A673 (cell line): ENCODE data around the gene ANKRD18A. TPM values are rescaled to one million over a fixed set of nuclear protein-coding genes. Genes with fewer than 3 reads are reported as not detected.

Source experiments
- Bru-seq: library from RNA; stranded (reverse); fragments of 400-500 nt; gene quantifications from one replicate; lab custom pipeline; 2021; lab: Mats Ljungman, UMichigan
- BruChase-seq, 2 experiments: library from RNA; stranded (reverse); fragments of 400-500 nt; gene quantifications; one replicate each; lab custom pipeline; 2021; lab: Mats Ljungman, UMichigan
- BruUV-seq: library from RNA; stranded (reverse); fragments of 400-500 nt; replicated peaks from 2 replicates; lab custom pipeline; 2021; lab: Mats Ljungman, UMichigan
- CTCF ChIA-PET: fragments of 300-600 bp; sonication (Branson Sonifier 250); formaldehyde crosslinking; loops from one replicate; lab custom pipeline; 2022; ENCODE audit warnings: antibody characterized with exemption; lab: Charles Lee
- POLR2A ChIA-PET: fragments of 300-600 bp; sonication (Branson Sonifier 250); formaldehyde crosslinking; loops from one replicate; lab custom pipeline; 2022; ENCODE audit warnings: antibody characterized with exemption; ENCODE audit not compliant: low non-redundant PET; lab: Charles Lee
- DNase-seq: peaks from one replicate; pipeline ENCODE4 v3.0.0-alpha.2; 2015; ENCODE audit warnings: low spot score
- H3K27ac ChIP-seq: fragments of 200-600 bp; sonication (generic); 2 replicates; pipeline ENCODE4 v1.5.1; 2016; ENCODE audit warnings: mixed run types, low read depth, mild to moderate bottlenecking, mixed read lengths, antibody characterized with exemption, low read length; ENCODE audit not compliant: poor library complexity, severe bottlenecking
- H3K27me3 ChIP-seq: fragments of 200-600 bp; sonication (generic); replicated peaks from 2 replicates; pipeline ENCODE4 v1.6.1; 2017; ENCODE audit warnings: mixed run types, low read depth, mild to moderate bottlenecking, mixed read lengths, antibody characterized with exemption, low read length; ENCODE audit not compliant: insufficient read depth, poor library complexity
- H3K36me3 ChIP-seq: fragments of 200-600 bp; sonication (generic); 2 replicates; pipeline ENCODE4 v1.6.1; 2016; ENCODE audit warnings: mixed run types, mild to moderate bottlenecking, mixed read lengths, antibody characterized with exemption, low read length; ENCODE audit not compliant: insufficient read depth, poor library complexity, severe bottlenecking
- H3K4me1 ChIP-seq: fragments of 200-600 bp; sonication (generic); 2 replicates; pipeline ENCODE4 v1.6.1; 2017; ENCODE audit warnings: mixed run types, mild to moderate bottlenecking, mixed read lengths, antibody characterized with exemption, low read length; ENCODE audit not compliant: insufficient read depth, poor library complexity, severe bottlenecking
- H3K4me3 ChIP-seq: fragments of 200-600 bp; sonication (generic); 2 replicates; pipeline ENCODE4 v1.5.1; 2016; ENCODE audit warnings: low read depth, mixed run types, mild to moderate bottlenecking, mixed read lengths, low read length; ENCODE audit not compliant: poor library complexity, severe bottlenecking
- H3K9me3 ChIP-seq: fragments of 200-600 bp; sonication (generic); 2 replicates; pipeline ENCODE4 v1.6.1; 2016; ENCODE audit warnings: mixed run types, low read depth, mild to moderate bottlenecking, mixed read lengths, antibody characterized with exemption, low read length; ENCODE audit not compliant: poor library complexity, severe bottlenecking
- CTCF ChIP-seq: fragments of 300-800, 200-600 bp; sonication (generic); conservative IDR thresholded peaks from 2 replicates; pipeline ENCODE4 v1.5.1; 2017; ENCODE audit warnings: low read depth, mild to moderate bottlenecking, antibody characterized with exemption, low read length, moderate library complexity, mixed read lengths
- EZH2 ChIP-seq: fragments of 200-600 bp; sonication (generic); IDR thresholded peaks from 2 replicates; pipeline ENCODE4 v1.6.1; 2017; ENCODE audit warnings: borderline replicate concordance, low read depth, mild to moderate bottlenecking, mixed read lengths, antibody characterized with exemption, low read length; ENCODE audit not compliant: poor library complexity, severe bottlenecking
- intact Hi-C: fragments of 100-400 bp; cut with micrococcal nuclease; formaldehyde crosslinking; loops from one replicate; pipeline ENCODE4 v1.10.0; 2022; ENCODE audit not compliant: unreplicated experiment
- long read RNA-seq: library from polyadenylated mRNA; stranded (forward); transcript quantifications from one replicate; pipeline ENCODE4 v2.0.0, GENCODE V29; 2022
- total RNA-seq: library from RNA; stranded (reverse); gene quantifications from 2 replicates; pipeline ENCODE4 v1.2.3, GENCODE V29; 2021

Gene ANKRD18A
- total RNA-seq, result not detected in 2 replicates
- not detected for Bru-seq, nascent RNA
- BruChase-seq, experiment 1, labeled RNA remaining after a 2-hour chase, result percentile 7 among the genes with signal in this experiment
- BruChase-seq, experiment 2, labeled RNA remaining after a 6-hour chase, result not detected
- long read RNA-seq, result 0 reads

GRCh38 chr9:38620483-38621433 is at the start of gene ANKRD18A:
Gene ANKRD18A (minus strand): TSS chr9:38620596. CDS start chr9:38620285, 311 bp downstream.
- Histone ChIP-seq H3K4me3 (peak within 1 kb of the TSS; percentile 31), H3K9me3 (peaks cover 14% of the 10 kb centered on the region), H3K4me1 (no peaks in the 10 kb centered on the region), H3K27ac (no peak within 1 kb of the TSS), H3K36me3 (no peaks in the 10 kb centered on the region), H3K27me3 (peaks cover 85% of the 10 kb centered on the region)
- BruUV-seq, result no TSS peak
- ChIA-PET CTCF (interaction anchor here (0.5 kb wide), 1 partner anchor 72 kb away, joined by 3 read pairs; no protein-coding TSS in a partner anchor), POLR2A (no interaction called here)
- DNase-seq, result peak; percentile 65
- TF ChIP-seq CTCF (peak; percentile 70), EZH2 (peak; percentile 39)
- intact Hi-C loops, result loop anchor here (5.0 kb wide), 1 partner anchor 37 kb away; no protein-coding TSS in a partner anchor

- Histone ChIP-seq H3K27ac (no peak overlapping the region), H3K4me3 (no peak overlapping the region), H3K27me3 (no peaks in the 10 kb centered on the region), H3K4me1 (peaks cover 10% of the 10 kb centered on the region), H3K36me3 (no peaks in the 10 kb centered on the region), H3K9me3 (no peaks in the 10 kb centered on the region)
- DNase-seq, result no peak
- intact Hi-C loops, result no loop called here
- TF ChIP-seq EZH2 (no peak), CTCF (no peak)
- POLR2A ChIA-PET, result no interaction called here
- BruUV-seq, result no TSS peak
- CTCF ChIA-PET, result no interaction called here
These were observed 48.5 kb upstream of the ANKRD18A start for GRCh38 chr9:38668791-38669466.

GRCh38 chr9:38662763-38663593 is 42.6 kb upstream of the ANKRD18A start:
- H3K36me3 ChIP-seq, result no peaks in the 10 kb centered on the region
- no peak overlapping the region for H3K27ac ChIP-seq
- no peaks in the 10 kb centered on the region for H3K9me3 ChIP-seq
- H3K27me3 ChIP-seq, result no peaks in the 10 kb centered on the region
- H3K4me1 ChIP-seq, result no peaks in the 10 kb centered on the region
- POLR2A ChIA-PET, result no interaction called here
- BruUV-seq, result no TSS peak
- intact Hi-C loops, result no loop called here
- TF ChIP-seq CTCF, result peak; percentile 50
- TF ChIP-seq EZH2, result no peak
- H3K4me3 ChIP-seq, result no peak overlapping the region
- peak; percentile 29 for DNase-seq
- CTCF ChIA-PET, result no interaction called here
